Measurements from ENCODE around the gene RRP9. TPM values are rescaled to one million over a fixed set of nuclear protein-coding genes. Genes with fewer than 3 reads are reported as not detected.

RRP9 gene
- total and polyA plus RNA-seq, 2 donors (not counting 1 experiment from before 2014, with no cell fraction given): 16.7 to 21.9 TPM

DNA sequence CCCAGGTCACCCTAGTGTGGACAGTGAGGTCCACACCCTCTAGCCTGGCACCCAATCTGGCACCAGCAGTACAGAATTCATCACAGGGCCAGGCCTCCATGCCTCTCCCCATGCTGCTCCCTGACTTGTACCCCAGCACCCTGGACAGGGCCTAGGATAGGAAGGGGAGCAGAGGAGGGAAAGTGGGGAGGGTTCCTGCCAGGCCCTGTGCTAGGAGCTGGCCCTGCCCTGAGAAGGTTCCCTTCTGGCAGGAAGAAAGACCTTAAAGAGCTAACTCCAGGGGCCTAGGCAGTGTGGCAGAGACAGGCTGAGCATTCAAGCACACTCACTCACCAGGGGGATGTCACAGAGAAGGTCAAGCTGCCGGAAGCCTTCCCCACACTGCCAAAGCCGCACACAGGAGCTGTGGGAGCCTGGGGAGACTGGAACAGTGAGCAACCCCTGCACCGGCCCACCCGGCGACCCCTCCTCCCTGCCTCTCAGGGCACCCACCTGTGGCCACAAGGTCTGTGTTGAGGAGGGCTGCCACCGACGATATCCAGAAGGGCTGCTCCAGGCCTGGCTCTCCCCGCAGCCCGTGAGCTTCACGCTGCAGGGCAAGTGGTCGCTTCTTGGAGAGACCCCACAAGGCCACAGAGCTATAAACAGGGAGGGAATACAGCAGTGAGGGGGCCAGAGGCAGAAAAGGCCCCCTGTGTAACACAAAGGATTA, 7.4 kb downstream of the RRP9 start:
- H4K20me1 ChIP-seq (ENCODE audit: control insufficient read depth, insufficient read depth, low read length, poor library complexity, severe bottlenecking): no peaks in the 10 kb centered on the region
- H3K27ac ChIP-seq (ENCODE audit: low read length in 2 of 2): no peak overlapping the region
- H3K79me2 ChIP-seq (ENCODE audit: control insufficient read depth, insufficient read depth, low read length): peaks cover 5% of the 10 kb centered on the region
- H2AFZ ChIP-seq (ENCODE audit: insufficient read depth, low read depth, low read length, poor library complexity, severe bottlenecking): no peak overlapping the region
- no peak overlapping the region for H3K4me2 ChIP-seq (replicated peaks; ENCODE audit: low read depth, low read length, poor library complexity, severe bottlenecking)
- Mint-ChIP-seq H3K4me1 (peaks cover 3% of the 10 kb centered on the region), H3K27ac (no peak overlapping the region), H3K4me3 (no peak overlapping the region), H3K27me3 (no peaks in the 10 kb centered on the region), H3K9me3 (ENCODE audit: insufficient read depth) (no peaks in the 10 kb centered on the region)
- H3K4me3 ChIP-seq (ENCODE audit: control extremely low read depth in 1 of 5, extremely low read depth in 1 of 5, insufficient read depth in 1 of 5, low read depth in 2 of 5, low read length in 4 of 5): no peak overlapping the region
- no peak for ATAC-seq (ENCODE audit: low read depth)
- ChIA-PET CTCF (no interaction called here), POLR2A (interaction anchor here (0.6 kb wide), 1 partner anchor 292 kb away, joined by 5 read pairs; no protein-coding TSS in a partner anchor)
- TF ChIP-seq, protein P1, sequence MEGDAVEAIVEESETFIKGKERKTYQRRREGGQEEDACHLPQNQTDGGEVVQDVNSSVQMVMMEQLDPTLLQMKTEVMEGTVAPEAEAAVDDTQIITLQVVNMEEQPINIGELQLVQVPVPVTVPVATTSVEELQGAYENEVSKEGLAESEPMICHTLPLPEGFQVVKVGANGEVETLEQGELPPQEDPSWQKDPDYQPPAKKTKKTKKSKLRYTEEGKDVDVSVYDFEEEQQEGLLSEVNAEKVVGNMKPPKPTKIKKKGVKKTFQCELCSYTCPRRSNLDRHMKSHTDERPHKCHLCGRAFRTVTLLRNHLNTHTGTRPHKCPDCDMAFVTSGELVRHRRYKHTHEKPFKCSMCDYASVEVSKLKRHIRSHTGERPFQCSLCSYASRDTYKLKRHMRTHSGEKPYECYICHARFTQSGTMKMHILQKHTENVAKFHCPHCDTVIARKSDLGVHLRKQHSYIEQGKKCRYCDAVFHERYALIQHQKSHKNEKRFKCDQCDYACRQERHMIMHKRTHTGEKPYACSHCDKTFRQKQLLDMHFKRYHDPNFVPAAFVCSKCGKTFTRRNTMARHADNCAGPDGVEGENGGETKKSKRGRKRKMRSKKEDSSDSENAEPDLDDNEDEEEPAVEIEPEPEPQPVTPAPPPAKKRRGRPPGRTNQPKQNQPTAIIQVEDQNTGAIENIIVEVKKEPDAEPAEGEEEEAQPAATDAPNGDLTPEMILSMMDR (IDR thresholded peaks at IDR 0.05): no peak
- TF ChIP-seq EZH2 (IDR thresholded peaks at IDR 0.05; ENCODE audit: borderline replicate concordance, insufficient read depth, low read depth, low read length, poor library complexity, severe bottlenecking): no peak
- H3K9ac ChIP-seq (ENCODE audit: low read length): no peak overlapping the region
- DNase-seq: no peak
- no peaks in the 10 kb centered on the region for H3K4me1 ChIP-seq (ENCODE audit: control insufficient read depth in 2 of 2, insufficient read depth in 2 of 2, low read length in 2 of 2)
- H3K27me3 ChIP-seq (replicated peaks in 1 of 4; ENCODE audit: control extremely low read depth in 1 of 4, control insufficient read depth in 3 of 4, insufficient read depth in 4 of 4, low read length in 3 of 4): no peaks in the 10 kb centered on the region
- H3K36me3 ChIP-seq (replicated peaks in 1 of 2; ENCODE audit: control extremely low read depth in 1 of 2, control insufficient read depth in 1 of 2, extremely low read depth in 1 of 2, insufficient read depth in 2 of 2, low read length in 1 of 2): peaks cover 4 to 65% of the 10 kb centered on the region in 2 experiments
- intact Hi-C loops (cut with micrococcal nuclease): no loop called here
- WGBS (ENCODE audit: insufficient coverage): 100% methylated on average over 8 of the region's 11 CpGs
- H3K9me3 ChIP-seq (ENCODE audit: control extremely low read depth in 1 of 3, control insufficient read depth in 2 of 3, insufficient read depth in 1 of 3, low read length in 2 of 3): no peaks in the 10 kb centered on the region

DNA sequence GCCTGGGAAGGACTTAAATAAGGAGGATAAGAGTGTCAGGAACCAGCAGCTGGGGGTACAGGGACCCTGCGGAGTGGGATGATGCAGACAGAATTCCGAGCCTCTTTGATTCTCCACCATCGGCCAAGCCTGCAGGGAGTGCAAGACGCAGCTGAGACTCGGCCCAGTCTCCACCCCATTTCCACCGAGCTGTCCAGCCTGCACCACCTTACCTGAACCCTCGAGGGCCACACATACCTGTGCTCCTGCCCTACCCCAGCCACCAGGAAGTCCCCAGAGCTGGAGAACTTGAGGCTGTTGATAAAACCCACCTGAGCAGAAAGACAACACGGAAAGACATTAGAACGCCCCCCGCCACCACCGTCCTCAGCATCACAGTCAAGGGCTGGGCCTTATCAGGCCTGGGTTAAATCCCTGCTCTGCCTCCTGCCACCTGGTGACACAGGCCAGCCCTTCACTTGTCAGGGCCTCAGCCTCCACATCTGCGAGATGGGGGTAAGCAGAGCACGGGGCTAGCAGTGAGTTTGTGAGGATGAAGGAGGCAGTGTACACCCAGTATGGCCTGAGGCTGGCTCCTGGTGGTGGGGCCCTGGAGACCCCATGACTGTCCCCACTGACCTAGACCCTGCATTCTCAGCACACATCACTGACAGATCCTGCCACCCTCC, 8.1 kb downstream of the RRP9 start:
- no peak overlapping the region for H3K4me3 ChIP-seq (ENCODE audit: control extremely low read depth in 1 of 5, extremely low read depth in 1 of 5, insufficient read depth in 1 of 5, low read depth in 2 of 5, low read length in 4 of 5)
- Mint-ChIP-seq H3K4me1 (no peaks in the 10 kb centered on the region), H3K27ac (no peak overlapping the region), H3K9me3 (ENCODE audit: insufficient read depth) (no peaks in the 10 kb centered on the region), H3K27me3 (no peaks in the 10 kb centered on the region), H3K4me3 (no peak overlapping the region)
- no peaks in the 10 kb centered on the region for H3K79me2 ChIP-seq (ENCODE audit: control insufficient read depth, insufficient read depth, low read length)
- ChIA-PET POLR2A (interaction anchor here (0.6 kb wide), 1 partner anchor 292 kb away, joined by 5 read pairs; no protein-coding TSS in a partner anchor), CTCF (no interaction called here)
- intact Hi-C loops (cut with micrococcal nuclease): no loop called here
- ATAC-seq (ENCODE audit: low read depth) (no peak), DNase-seq (no peak)
- TF ChIP-seq, protein P1 (IDR thresholded peaks at IDR 0.05): no peak
- TF ChIP-seq EZH2 (IDR thresholded peaks at IDR 0.05; ENCODE audit: borderline replicate concordance, insufficient read depth, low read depth, low read length, poor library complexity, severe bottlenecking): no peak
- no peak overlapping the region for H2AFZ ChIP-seq (ENCODE audit: insufficient read depth, low read depth, low read length, poor library complexity, severe bottlenecking)
- no peaks in the 10 kb centered on the region for H4K20me1 ChIP-seq (ENCODE audit: control insufficient read depth, insufficient read depth, low read length, poor library complexity, severe bottlenecking)
- no peak overlapping the region for H3K4me2 ChIP-seq (replicated peaks; ENCODE audit: low read depth, low read length, poor library complexity, severe bottlenecking)
- H3K27me3 ChIP-seq (replicated peaks in 1 of 4; ENCODE audit: control extremely low read depth in 1 of 4, control insufficient read depth in 3 of 4, insufficient read depth in 4 of 4, low read length in 3 of 4): no peaks in the 10 kb centered on the region
- H3K9me3 ChIP-seq (ENCODE audit: control extremely low read depth in 1 of 3, control insufficient read depth in 2 of 3, insufficient read depth in 1 of 3, low read length in 2 of 3): no peaks in the 10 kb centered on the region
- H3K27ac ChIP-seq (ENCODE audit: low read length in 2 of 2): no peak overlapping the region
- peaks cover 4 to 59% of the 10 kb centered on the region in 2 experiments for H3K36me3 ChIP-seq (replicated peaks in 1 of 2; ENCODE audit: control extremely low read depth in 1 of 2, control insufficient read depth in 1 of 2, extremely low read depth in 1 of 2, insufficient read depth in 2 of 2, low read length in 1 of 2)
- H3K9ac ChIP-seq (ENCODE audit: low read length): no peak overlapping the region
- 97% methylated on average over 11 of the region's 13 CpGs for WGBS (ENCODE audit: insufficient coverage)
- no peaks in the 10 kb centered on the region for H3K4me1 ChIP-seq (ENCODE audit: control insufficient read depth in 2 of 2, insufficient read depth in 2 of 2, low read length in 2 of 2)

Data from B cell (primary cell).